Naive thymus-derived CD4-positive, alpha-beta T cell (primary cell): ENCODE results near the gene PRR18. TPM values are rescaled to one million over a fixed set of nuclear protein-coding genes. Genes with fewer than 3 reads are reported as not detected.

Experiments used
- ATAC-seq: fragments of 150-1000 bp; cut with Tn5 transposase; 2 replicates; pipeline ENCODE4 v1.10.0; 2021; ENCODE audit warnings: mild to moderate bottlenecking, moderate library complexity
- CTCF ChIA-PET: fragments of 350-600 bp; sonication (Branson Sonifier 250); formaldehyde crosslinking; loops from one replicate; lab custom pipeline; 2021; ENCODE audit warnings: antibody characterized with exemption; lab: Charles Lee
- POLR2A ChIA-PET: fragments of 350-600 bp; sonication (Branson Sonifier 250); formaldehyde crosslinking; loops from one replicate; lab custom pipeline; 2021; ENCODE audit warnings: antibody characterized with exemption, inconsistent platforms; lab: Charles Lee
- DNase-seq, 9 donors: peaks; one replicate each; pipeline versions ENCODE4 v3.0.0 to v3.0.0-alpha.2; 2020 to 2022; ENCODE audit warnings: mixed read lengths in 1 of 9
- H3K27ac ChIP-seq: one replicate; pipeline ENCODE4 v1.7.0; 2013; ENCODE audit warnings: mild to moderate bottlenecking, low read depth, low read length, moderate library complexity
- H3K27me3 ChIP-seq, 2 donors: one replicate each; pipeline ENCODE4 v1.7.0; 2013; ENCODE audit warnings: low read length in 2 of 2, mild to moderate bottlenecking in 2 of 2, moderate library complexity in 2 of 2; ENCODE audit not compliant: control insufficient read depth in 2 of 2, insufficient read depth in 2 of 2
- H3K36me3 ChIP-seq, 3 experiments: 1 replicate in 2 of 3; 2 replicates in 1 of 3; pipeline ENCODE4 v1.7.0; 2013; ENCODE audit warnings: low read length in 3 of 3, mild to moderate bottlenecking in 3 of 3, moderate library complexity in 1 of 3; ENCODE audit not compliant: insufficient read depth in 3 of 3, control insufficient read depth in 2 of 3
- H3K4me1 ChIP-seq, 2 donors: one replicate each; pipeline ENCODE4 v1.7.0; 2013; ENCODE audit warnings: low read length in 2 of 2, mild to moderate bottlenecking in 2 of 2, moderate library complexity in 1 of 2; ENCODE audit not compliant: control insufficient read depth in 2 of 2, insufficient read depth in 2 of 2
- H3K4me3 ChIP-seq: 2 replicates; pipeline ENCODE4 v1.7.0; 2013; ENCODE audit warnings: mild to moderate bottlenecking, low read length
- H3K9me3 ChIP-seq, 3 experiments: 1 replicate in 2 of 3; 2 replicates in 1 of 3; pipeline ENCODE4 v1.7.0; 2013; ENCODE audit warnings: low read length in 3 of 3; ENCODE audit not compliant: control insufficient read depth in 2 of 3
- H3K27ac Mint-ChIP-seq, 9 donors: one replicate each; pipeline ENCODE4 v1.8.0; 2020 to 2022; ENCODE audit warnings: mixed read lengths in 9 of 9, mild to moderate bottlenecking in 8 of 9, moderate library complexity in 5 of 9, inconsistent platforms in 2 of 9
- H3K27me3 Mint-ChIP-seq, 5 donors: one replicate each; pipeline ENCODE4 v1.8.0; 2021 to 2022; ENCODE audit warnings: mixed read lengths in 5 of 5, mild to moderate bottlenecking in 1 of 5
- H3K36me3 Mint-ChIP-seq, 5 donors: one replicate each; pipeline ENCODE4 v1.8.0; 2020 to 2022; ENCODE audit warnings: mixed read lengths in 5 of 5, mild to moderate bottlenecking in 3 of 5, inconsistent platforms in 1 of 5
- H3K4me1 Mint-ChIP-seq, 7 donors: one replicate each; pipeline ENCODE4 v1.8.0; 2020 to 2022; ENCODE audit warnings: mixed read lengths in 7 of 7, mild to moderate bottlenecking in 3 of 7, inconsistent platforms in 1 of 7
- H3K4me3 Mint-ChIP-seq, 10 donors: one replicate each; pipeline ENCODE4 v1.8.0; 2020 to 2022; ENCODE audit warnings: mild to moderate bottlenecking in 10 of 10, mixed read lengths in 10 of 10, moderate library complexity in 6 of 10, inconsistent platforms in 2 of 10
- H3K9me3 Mint-ChIP-seq, 11 donors: one replicate each; pipeline ENCODE4 v1.8.0; 2020 to 2022; ENCODE audit warnings: mixed read lengths in 11 of 11, mild to moderate bottlenecking in 4 of 11, inconsistent platforms in 1 of 11, moderate library complexity in 1 of 11
- intact Hi-C, 2 donors: fragments of 100-400 bp; cut with micrococcal nuclease; formaldehyde crosslinking; loops; one replicate each; pipeline ENCODE4 v1.15.1; 2023
- polyA plus RNA-seq, 2 donors: library from polyadenylated mRNA; unstranded; fragments of 300-500 nt; fragmentation: Illumina TruSeq; gene quantifications; one replicate each; pipeline ENCODE4 v1.2.3, GENCODE V29; 2021
- total RNA-seq, 6 experiments: library from RNA in 5 of 6; stranded (reverse) in 5 of 6; gene quantifications; 1 replicate in 5 of 6; 2 replicates in 1 of 6; pipeline ENCODE4 v1.2.3 and lab custom pipeline; 2021 to 2026

PRR18 gene
- total and polyA plus RNA-seq, 7 experiments from 2014 or later = not detected

DNA sequence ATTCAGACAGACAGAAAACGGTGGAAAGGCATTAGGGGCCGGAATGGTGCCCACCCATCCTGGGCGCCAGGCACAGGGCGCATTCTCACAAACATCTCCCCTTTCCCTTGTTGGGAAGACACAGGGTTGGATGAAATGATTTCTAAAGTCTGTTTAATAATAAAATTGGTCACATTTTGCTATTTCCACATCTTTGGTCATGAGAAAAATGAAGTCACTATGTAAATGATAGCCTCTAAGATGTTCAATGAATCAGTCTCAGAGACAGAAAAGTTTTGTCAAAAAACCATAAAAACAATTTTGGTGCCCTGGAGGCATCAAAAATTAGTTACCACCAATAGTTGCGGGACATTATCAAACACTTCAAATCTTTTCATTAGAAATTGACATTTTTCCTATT is 40.7 kb downstream of the PRR18 start:
- ChIA-PET CTCF (interaction anchor here (0.6 kb wide), 1 partner anchor 33 kb away, joined by 3 read pairs; no protein-coding TSS in a partner anchor), POLR2A (no interaction called here)
- Histone ChIP-seq H3K36me3 (no peaks in the 10 kb centered on the region), H3K9me3 (no peaks in the 10 kb centered on the region), H3K27ac (no peak overlapping the region), H3K27me3 (no peaks in the 10 kb centered on the region), H3K4me1 (no peaks in the 10 kb centered on the region), H3K4me3 (no peak overlapping the region)
- Mint-ChIP-seq H3K4me3 (no peak overlapping the region), H3K9me3 (no peaks in the 10 kb centered on the region), H3K36me3 (no peaks in the 10 kb centered on the region), H3K27ac (no peak overlapping the region), H3K4me1 (no peaks in the 10 kb centered on the region), H3K27me3 (peaks cover 0 to 22% (median 0%) of the 10 kb centered on the region in 5 donors)
- DNase-seq (no peak), ATAC-seq (no peak)
- intact Hi-C loops = no loop called here

DNA sequence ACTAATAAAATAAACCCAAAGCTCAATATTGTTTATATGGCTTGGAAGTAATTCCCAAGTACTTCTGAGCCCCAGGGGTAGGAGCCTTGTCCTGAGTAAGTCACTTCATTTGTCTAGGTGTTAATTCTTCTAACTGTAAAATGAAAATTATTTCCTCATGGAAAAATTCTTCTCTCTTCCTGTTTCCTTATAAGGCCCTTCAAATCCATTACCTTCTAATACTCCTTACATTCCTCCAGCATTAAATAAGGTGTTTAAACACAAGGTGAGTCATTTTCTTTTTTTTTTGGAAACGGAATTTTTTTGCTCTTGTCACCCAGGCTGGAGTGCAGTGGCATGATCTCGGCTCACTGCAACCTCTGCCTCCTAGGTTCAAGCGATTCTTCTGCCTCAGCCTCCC is 41.9 kb downstream of the PRR18 start:
- H3K9me3 Mint-ChIP-seq = no peaks in the 10 kb centered on the region
- Histone ChIP-seq H3K27ac (no peak overlapping the region), H3K9me3 (no peaks in the 10 kb centered on the region), H3K4me1 (no peaks in the 10 kb centered on the region), H3K36me3 (no peaks in the 10 kb centered on the region), H3K4me3 (no peak overlapping the region), H3K27me3 (no peaks in the 10 kb centered on the region)
- H3K27me3 Mint-ChIP-seq = peaks cover 0 to 22% (median 0%) of the 10 kb centered on the region in 5 donors
- no peak for DNase-seq
- H3K4me1 Mint-ChIP-seq = peaks cover 0 to 4% (median 0%) of the 10 kb centered on the region in 7 donors
- no peak for ATAC-seq
- no peak overlapping the region for H3K27ac Mint-ChIP-seq
- intact Hi-C loops = no loop called here
- no peaks in the 10 kb centered on the region for H3K36me3 Mint-ChIP-seq
- H3K4me3 Mint-ChIP-seq = no peak overlapping the region
- CTCF ChIA-PET = no interaction called here
- POLR2A ChIA-PET = no interaction called here

DNA sequence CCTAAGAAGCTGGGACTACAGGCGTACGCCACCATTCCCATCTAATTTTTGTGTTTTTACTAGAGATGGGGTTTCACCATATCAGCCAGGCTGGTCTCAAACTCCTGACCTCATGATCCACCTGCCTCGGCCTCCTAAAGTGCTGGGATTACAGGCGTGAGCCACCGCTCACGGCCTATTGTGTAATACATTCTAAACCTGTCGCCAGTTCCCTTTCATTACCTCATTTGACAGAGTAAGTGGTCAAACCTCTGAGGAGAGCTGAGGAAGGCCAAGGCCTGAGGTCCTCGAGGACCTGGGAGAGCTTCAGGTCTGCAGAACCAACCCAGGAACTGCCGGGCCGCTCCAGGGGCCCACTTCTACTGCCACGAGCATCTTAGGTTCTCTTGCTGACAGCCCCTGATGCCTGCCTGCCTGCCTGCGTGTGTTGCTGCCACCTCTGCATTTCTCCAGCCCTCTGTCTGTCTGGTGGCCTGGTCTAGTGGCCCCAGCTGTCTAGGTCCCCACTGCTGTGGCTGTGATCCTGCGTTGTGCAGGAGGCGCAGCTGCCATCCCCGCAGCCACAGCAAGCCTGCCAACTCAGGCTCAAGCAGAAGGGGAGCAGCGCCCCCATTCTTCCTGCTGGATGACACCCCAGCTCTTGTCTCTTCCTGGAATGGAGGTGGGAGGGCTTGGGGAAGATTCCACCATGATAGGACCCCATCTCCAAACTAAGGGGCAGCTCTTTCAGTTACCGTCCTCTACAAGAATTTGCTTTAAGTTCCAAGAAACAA is 45.3 kb downstream of the PRR18 start:
- peak overlapping the region in 2 of 9 donors; percentile 32 to 73 for H3K27ac Mint-ChIP-seq
- POLR2A ChIA-PET = no interaction called here

DNA sequence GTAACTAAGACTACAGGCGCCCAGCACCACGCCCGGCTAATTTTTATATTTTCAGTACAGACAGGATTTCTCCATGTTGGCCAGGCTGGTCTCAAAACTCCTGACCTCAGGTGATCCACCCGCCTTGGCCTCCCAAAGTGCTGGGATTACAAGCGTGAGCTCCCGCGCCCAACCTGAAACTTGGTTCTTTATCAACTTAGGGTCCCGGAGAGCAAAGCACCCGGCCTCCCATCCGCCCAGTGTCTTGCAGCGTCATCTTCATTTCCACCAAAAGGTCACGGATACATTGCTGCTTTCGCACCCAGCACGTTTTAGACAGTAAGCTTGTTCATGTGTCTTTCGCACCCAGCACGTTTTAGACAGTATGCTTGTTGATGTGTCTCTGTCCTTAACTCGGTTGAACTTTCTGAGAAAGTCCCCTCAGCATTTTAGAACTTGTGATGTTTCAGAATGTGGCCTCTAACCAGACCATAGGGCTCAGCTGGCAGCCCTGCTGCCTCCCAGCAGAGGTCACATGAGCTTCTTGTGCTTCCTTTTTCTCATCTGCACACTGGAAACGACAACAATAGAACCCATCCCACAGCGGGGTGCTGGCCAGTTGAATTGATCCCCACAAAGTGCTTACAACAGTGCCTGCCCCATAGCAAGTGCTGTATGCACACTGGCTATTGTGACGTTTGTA is 48.8 kb downstream of the PRR18 start:
- DNase-seq = no peak
- Mint-ChIP-seq H3K27me3 (peaks cover 0 to 49% (median 30%) of the 10 kb centered on the region in 5 donors), H3K4me1 (peaks cover 0 to 61% (median 38%) of the 10 kb centered on the region in 7 donors), H3K9me3 (peaks cover 0 to 4% (median 0%) of the 10 kb centered on the region in 11 donors), H3K27ac (peak overlapping the region in 7 of 9 donors; percentile 75 to 99 (median 92)), H3K4me3 (peak overlapping the region in 9 of 10 donors; percentile 36 to 78 (median 75)), H3K36me3 (no peaks in the 10 kb centered on the region)
- peak; percentile 57 for ATAC-seq
- Histone ChIP-seq H3K36me3 (no peaks in the 10 kb centered on the region), H3K4me3 (no peak overlapping the region), H3K27me3 (no peaks in the 10 kb centered on the region), H3K27ac (no peak overlapping the region), H3K9me3 (no peaks in the 10 kb centered on the region), H3K4me1 (peaks cover 5 to 20% of the 10 kb centered on the region in 2 donors)
- intact Hi-C loops = loop anchor here (1.0 to 10.0 kb wide), 7 partner anchors 8 to 705 kb away; partner anchors contain the start of genes MPC1 (in 1 of the 2) and RPS6KA2 (in 1 of the 2)
- ChIA-PET POLR2A (no interaction called here), CTCF (interaction anchor here (0.6 to 1.3 kb wide), 3 partner anchors 9 to 54 kb away, joined by 3 read pairs; no protein-coding TSS in a partner anchor)

More for the DNA sequence above, 45.3 kb downstream of the PRR18 start:
- H3K27me3 ChIP-seq = no peaks in the 10 kb centered on the region
- intact Hi-C loops = no loop called here
- ATAC-seq (no peak), DNase-seq (no peak)
- H3K4me1 ChIP-seq = peaks cover 5 to 18% of the 10 kb centered on the region in 2 donors
- H3K27ac ChIP-seq = no peak overlapping the region
- Mint-ChIP-seq H3K4me3 (no peak overlapping the region), H3K9me3 (peaks cover 0 to 2% (median 0%) of the 10 kb centered on the region in 11 donors), H3K27me3 (peaks cover 0 to 28% (median 13%) of the 10 kb centered on the region in 5 donors), H3K4me1 (peaks cover 0 to 38% (median 25%) of the 10 kb centered on the region in 7 donors), H3K36me3 (no peaks in the 10 kb centered on the region)
- H3K4me3 ChIP-seq = no peak overlapping the region
- CTCF ChIA-PET = interaction anchor here (1.0 to 1.4 kb wide), 2 partner anchors 27 to 138 kb away, joined by 3 read pairs; no protein-coding TSS in a partner anchor
- H3K36me3 ChIP-seq = no peaks in the 10 kb centered on the region
- no peaks in the 10 kb centered on the region for H3K9me3 ChIP-seq

DNA sequence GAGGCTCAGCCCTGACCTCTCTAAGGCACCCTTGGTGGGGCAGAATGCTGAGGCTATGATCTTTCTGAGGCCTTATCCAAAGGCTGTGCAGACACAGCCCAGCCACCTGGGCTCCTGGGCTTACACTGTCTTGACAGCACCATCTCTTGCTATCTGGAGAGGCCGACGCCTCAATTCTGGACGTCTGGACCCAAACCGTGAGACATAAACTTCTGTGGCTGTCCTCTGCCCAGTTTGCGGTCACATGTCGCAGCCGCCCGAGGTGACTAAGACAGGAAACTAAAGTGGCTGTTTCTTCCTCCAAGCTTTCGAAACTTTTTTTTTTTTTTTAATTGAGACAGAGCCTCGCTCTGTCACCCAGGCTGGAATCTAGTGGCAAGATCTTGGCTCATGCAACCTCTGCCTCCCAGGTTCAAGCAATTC is 49.3 kb downstream of the PRR18 start:
- intact Hi-C loops = loop anchor here (1.0 to 10.0 kb wide), 7 partner anchors 8 to 706 kb away; partner anchors contain the start of genes MPC1 (in 1 of the 2) and RPS6KA2 (in 1 of the 2)
- Mint-ChIP-seq H3K4me3 (peak overlapping the region in 9 of 10 donors; percentile 36 to 78 (median 75)), H3K27ac (peak overlapping the region in 8 of 9 donors; percentile 75 to 99 (median 92)), H3K36me3 (no peaks in the 10 kb centered on the region), H3K4me1 (peaks cover 0 to 66% (median 42%) of the 10 kb centered on the region in 7 donors), H3K9me3 (peaks cover 0 to 4% (median 0%) of the 10 kb centered on the region in 11 donors), H3K27me3 (peaks cover 0 to 54% (median 34%) of the 10 kb centered on the region in 5 donors)
- no peaks in the 10 kb centered on the region for H3K9me3 ChIP-seq
- no peak overlapping the region for H3K27ac ChIP-seq
- no peak overlapping the region for H3K4me3 ChIP-seq
- H3K27me3 ChIP-seq = no peaks in the 10 kb centered on the region
- ATAC-seq (peak; percentile 84), DNase-seq (peak in 2 of 9 donors; percentile 20 to 21)
- peaks cover 8 to 22% of the 10 kb centered on the region in 2 donors for H3K4me1 ChIP-seq
- ChIA-PET CTCF (interaction anchor here (0.6 to 0.9 kb wide), 2 partner anchors 10 to 21 kb away, joined by 3 read pairs; no protein-coding TSS in a partner anchor), POLR2A (no interaction called here)
- no peaks in the 10 kb centered on the region for H3K36me3 ChIP-seq

DNA sequence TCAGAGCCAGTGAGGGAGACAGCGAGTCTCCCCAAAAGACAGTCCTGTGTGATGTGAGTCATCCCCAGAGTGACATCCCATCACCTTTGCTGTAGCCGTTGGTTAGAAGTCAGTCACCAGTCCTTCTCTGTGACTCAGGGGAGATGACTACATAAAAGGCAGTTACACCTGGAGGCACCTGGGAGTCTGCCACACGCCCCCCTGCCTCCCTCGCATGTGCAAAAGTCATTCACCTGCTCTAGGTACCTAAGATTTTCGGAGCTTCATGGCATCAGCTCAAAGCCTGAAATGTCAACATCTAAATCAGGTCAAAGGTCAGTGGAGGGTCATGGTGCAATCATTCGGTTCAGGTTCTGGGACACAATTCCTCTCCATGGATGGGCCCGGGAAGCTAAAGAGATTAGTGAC is 50.3 kb downstream of the PRR18 start:
- H3K9me3 Mint-ChIP-seq = peaks cover 0 to 4% (median 0%) of the 10 kb centered on the region in 11 donors
- Histone ChIP-seq H3K27ac (no peak overlapping the region), H3K27me3 (peaks cover 0 to 3% of the 10 kb centered on the region in 2 donors), H3K36me3 (no peaks in the 10 kb centered on the region), H3K4me1 (peaks cover 9 to 27% of the 10 kb centered on the region in 2 donors), H3K4me3 (no peak overlapping the region), H3K9me3 (no peaks in the 10 kb centered on the region)
- CTCF ChIA-PET = no interaction called here
- peaks cover 0 to 57% (median 40%) of the 10 kb centered on the region in 5 donors for H3K27me3 Mint-ChIP-seq
- POLR2A ChIA-PET = interaction anchor here (1.0 kb wide), 1 partner anchor 161 kb away, joined by 3 read pairs; no protein-coding TSS in a partner anchor
- DNase-seq (no peak), ATAC-seq (no peak)
- no peaks in the 10 kb centered on the region for H3K36me3 Mint-ChIP-seq
- peak overlapping the region in 6 of 9 donors; percentile 1 to 99 (median 92) for H3K27ac Mint-ChIP-seq
- peaks cover 0 to 70% (median 42%) of the 10 kb centered on the region in 7 donors for H3K4me1 Mint-ChIP-seq
- peak overlapping the region in 6 of 10 donors; percentile 31 to 78 (median 74) for H3K4me3 Mint-ChIP-seq
- intact Hi-C loops = loop anchor here (2.0 to 10.0 kb wide), 5 partner anchors 13 to 707 kb away; partner anchors contain the start of genes MPC1 (in 1 of the 2) and RPS6KA2 (in 1 of the 2)
